ENCODE results near the gene CCDC9B.
A peak's percentile ranks its signal among the peaks of the same experiment; 100 is the strongest.

Gene CCDC9B

GRCh38 chr15:40329804-40330203, 10.9 kb downstream of the CCDC9B start:
- no peak for DNase-seq (ENCODE audit: low read depth)

- DNase-seq (ENCODE audit: low read depth): no peak
Observed at GRCh38 chr15:40328751-40329150, 12.0 kb downstream of the CCDC9B start.

GRCh38 chr15:40328176-40328575, 12.6 kb downstream of the CCDC9B start:
- no peak for DNase-seq (ENCODE audit: low read depth)

GRCh38 chr15:40327457-40327856, 13.3 kb downstream of the CCDC9B start:
- no peak for DNase-seq (ENCODE audit: low read depth)

- DNase-seq (ENCODE audit: low read depth): no peak
Observed at GRCh38 chr15:40325700-40326099, 15.0 kb downstream of the CCDC9B start.

GRCh38 chr15:40325188-40325587, 15.6 kb downstream of the CCDC9B start:
- DNase-seq (ENCODE audit: low read depth): no peak

GRCh38 chr15:40323953-40324937, 16.5 kb downstream of the CCDC9B start:
- no peak for DNase-seq (ENCODE audit: low read depth)

GRCh38 chr15:40323239-40323952, 17.3 kb downstream of the CCDC9B start, which contains the start of gene INAFM2:
Gene INAFM2 (plus strand): TSS chr15:40323692. CDS start chr15:40324056, 364 bp downstream.
- peak; percentile 86 for DNase-seq (ENCODE audit: low read depth)

- DNase-seq (ENCODE audit: low read depth): no peak
Observed at GRCh38 chr15:40322531-40323238, 18.1 kb downstream of the CCDC9B start.

GRCh38 chr15:40320931-40321371, 19.8 kb downstream of the CCDC9B start:
- no peak for DNase-seq (ENCODE audit: low read depth)

- DNase-seq (ENCODE audit: low read depth): no peak
Observed at GRCh38 chr15:40320409-40320808, 20.3 kb downstream of the CCDC9B start.

GRCh38 chr15:40317580-40317979, 23.2 kb downstream of the CCDC9B start:
- no peak for DNase-seq (ENCODE audit: low read depth)

GRCh38 chr15:40316931-40317330, 23.8 kb downstream of the CCDC9B start:
- DNase-seq (ENCODE audit: low read depth): no peak

GRCh38 chr15:40314723-40315276, 25.9 kb downstream of the CCDC9B start:
- no peak for DNase-seq (ENCODE audit: low read depth)

GRCh38 chr15:40313531-40314398, 27.0 kb downstream of the CCDC9B start:
- no peak for DNase-seq (ENCODE audit: low read depth)

- DNase-seq (ENCODE audit: low read depth): no peak
Observed at GRCh38 chr15:40312370-40313158, 28.2 kb downstream of the CCDC9B start.

GRCh38 chr15:40310993-40311392, 29.7 kb downstream of the CCDC9B start:
- no peak for DNase-seq (ENCODE audit: low read depth)

- DNase-seq (ENCODE audit: low read depth): peak; percentile 48
Observed at GRCh38 chr15:40310001-40310959, 30.5 kb downstream of the CCDC9B start.

- DNase-seq (ENCODE audit: low read depth): no peak
Observed at GRCh38 chr15:40309344-40309862, 31.3 kb downstream of the CCDC9B start.

Data from activated T-helper 1 cell treated with Interleukin-2 at 50 U/mL for 16 hours (primary cell).